HepG2 (cell line): ENCODE data around the gene RRN3. TPM values are rescaled to one million over a fixed set of nuclear protein-coding genes. Genes with fewer than 3 reads are reported as not detected.

Experiments used
- ATAC-seq: fragments of 200-7000 bp; cut with Tn5 transposase; 3 replicates; pipeline ENCODE4 v1.9.1; 2020; ENCODE audit warnings: mild to moderate bottlenecking, moderate library complexity
- BruUV-seq: library from RNA; stranded (reverse); fragments of 400-500 nt; replicated peaks from 2 replicates; lab custom pipeline; 2021; lab: Mats Ljungman, UMichigan
- CTCF ChIA-PET: fragments of 300-600 bp; formaldehyde crosslinking; extraction: SDS; loops from one replicate; lab custom pipeline; 2021; ENCODE audit warnings: low total read pairs, inconsistent platforms, low intra/inter-chr PET ratio; lab: Yijun Ruan, JAX
- POLR2A ChIA-PET: fragments of 350-600 bp; sonication (Branson Sonifier 250); formaldehyde crosslinking; loops from one replicate; lab custom pipeline; 2020; ENCODE audit warnings: antibody characterized with exemption, inconsistent platforms; lab: Yijun Ruan, JAX
- DNase-seq: peaks from one replicate; pipeline ENCODE4 v3.0.0-alpha.2; 2015; ENCODE audit warnings: low spot score
- FAIRE-seq: peaks from 3 replicates; lab custom pipeline; 2011; peaks lifted over from hg19 to GRCh38; lab: Jason Lieb, UNC
- H2AFZ ChIP-seq: one replicate; pipeline ENCODE4 v1.6.1; 2011; ENCODE audit warnings: low read length, inconsistent platforms
- H3K27ac ChIP-seq: fragments of 300-600 bp; 3 replicates; pipeline ENCODE4 v1.8.0; 2011; ENCODE audit warnings: mixed run types, mild to moderate bottlenecking, mixed read lengths, low read length, inconsistent platforms; ENCODE audit not compliant: insufficient read depth; ENCODE audit errors: extremely low read length
- H3K27me3 ChIP-seq, 2 experiments: fragments of 200-600 bp in 1 of 2; 2 replicates in 1 of 2; 3 replicates in 1 of 2; pipeline versions ENCODE4 v1.6.0 to v1.8.0; 2011; ENCODE audit warnings: low read length in 2 of 2, mild to moderate bottlenecking in 2 of 2, moderate library complexity in 2 of 2, inconsistent platforms in 1 of 2; ENCODE audit not compliant: insufficient read depth in 2 of 2, control insufficient read depth in 1 of 2
- H3K36me3 ChIP-seq, 2 experiments: fragments of 200-600 bp in 1 of 2; replicated peaks in 1 of 2; 2 replicates in 1 of 2; 3 replicates in 1 of 2; pipeline versions ENCODE4 v1.5.1 to v1.8.0; 2011; ENCODE audit warnings: low read length in 2 of 2, inconsistent platforms in 1 of 2; ENCODE audit not compliant: insufficient read depth in 2 of 2, control insufficient read depth in 1 of 2
- H3K4me1 ChIP-seq: 2 replicates; pipeline ENCODE4 v1.5.1; 2012; ENCODE audit warnings: low read length, inconsistent platforms; ENCODE audit not compliant: insufficient read depth
- H3K4me2 ChIP-seq: 2 replicates; pipeline ENCODE4 v1.6.0; 2011; ENCODE audit warnings: low read depth, low read length, inconsistent platforms
- H3K4me3 ChIP-seq, 3 experiments: fragments of 200-600 bp in 1 of 3; sonication (generic), shearing (Covaris generic) in 1 of 3; replicated peaks in 1 of 3; 2 replicates each; pipeline ENCODE4 v1.5.1; 2011 to 2016; ENCODE audit warnings: low read length in 3 of 3, inconsistent platforms in 2 of 3, low read depth in 2 of 3, mild to moderate bottlenecking in 2 of 3, control low read depth in 1 of 3, mixed read lengths in 1 of 3; ENCODE audit not compliant: insufficient read depth in 1 of 3
- H3K79me2 ChIP-seq: one replicate; pipeline ENCODE4 v1.6.1; 2011; ENCODE audit warnings: low read length, inconsistent platforms; ENCODE audit not compliant: insufficient read depth
- H3K9ac ChIP-seq: 2 replicates; pipeline ENCODE4 v1.6.0; 2011; ENCODE audit warnings: mild to moderate bottlenecking, low read depth, low read length, inconsistent platforms; ENCODE audit not compliant: insufficient read depth
- H3K9me3 ChIP-seq: 2 replicates; pipeline ENCODE4 v1.5.1; 2012; ENCODE audit warnings: mild to moderate bottlenecking, low read length
- H4K20me1 ChIP-seq: 2 replicates; pipeline ENCODE4 v1.6.0; 2011; ENCODE audit warnings: inconsistent platforms, mild to moderate bottlenecking, low read length, moderate library complexity; ENCODE audit not compliant: insufficient read depth
- KDM6A ChIP-seq: IDR thresholded peaks from 2 replicates; pipeline ENCODE4 v1.6.1; 2016; ENCODE audit warnings: low read depth
- MED1 ChIP-seq: sonication (generic); formaldehyde crosslinking; IDR thresholded peaks from 2 replicates; pipeline ENCODE4 v1.4.0; 2020; ENCODE audit warnings: missing genetic modification reagents
- PPARG ChIP-seq: conservative IDR thresholded peaks from 2 replicates; pipeline ENCODE4 v1.6.1; 2016; ENCODE audit warnings: missing biosample characterization, missing genetic modification reagents
- RBAK ChIP-seq: sonication (generic); formaldehyde crosslinking; IDR thresholded peaks from 2 replicates; pipeline ENCODE4 v1.5.1; 2020; ENCODE audit warnings: mild to moderate bottlenecking, missing genetic modification reagents
- RBFOX2 ChIP-seq: fragments of 200-400 bp; formaldehyde crosslinking; IDR thresholded peaks from 2 replicates; pipeline ENCODE4 v1.6.1; 2017; ENCODE audit warnings: low read depth, mild to moderate bottlenecking, low read length
- RBM22 ChIP-seq: fragments of 200-400 bp; formaldehyde crosslinking; optimal IDR thresholded peaks from 2 replicates; pipeline ENCODE3; 2017; ENCODE audit warnings: mild to moderate bottlenecking, low read length, moderate library complexity
- ZBTB43 ChIP-seq: sonication (generic); formaldehyde crosslinking; conservative IDR thresholded peaks from 2 replicates; pipeline ENCODE4 v1.4.0; 2020; ENCODE audit warnings: missing genetic modification reagents
- ZFP36L2 ChIP-seq: sonication (generic); formaldehyde crosslinking; IDR thresholded peaks from 2 replicates; pipeline ENCODE4 v1.4.0; 2020; ENCODE audit warnings: missing genetic modification reagents
- ZNF546 ChIP-seq: sonication (generic); formaldehyde crosslinking; conservative IDR thresholded peaks from 2 replicates; pipeline ENCODE4 v1.8.1; 2023; ENCODE audit warnings: mild to moderate bottlenecking, missing genetic modification reagents
- ZNF678 ChIP-seq: sonication (generic); formaldehyde crosslinking; IDR thresholded peaks from 2 replicates; pipeline ENCODE4 v1.4.0; 2020; ENCODE audit warnings: mild to moderate bottlenecking, missing genetic modification reagents
- ZNF768 ChIP-seq: sonication (generic); formaldehyde crosslinking; IDR thresholded peaks from 2 replicates; pipeline ENCODE4 v1.4.0; 2020; ENCODE audit warnings: missing genetic modification reagents
- WGBS: methylation state at CpG from one replicate; pipeline ENCODE4 v1.1.6; 2017; ENCODE audit warnings: low lambda C conversion rate; 5-methylcytosine and 5-hydroxymethylcytosine counted together
- in situ Hi-C: cut with HindIII; loops from 2 replicates; pipeline ENCODE4 v1.10.0; 2017; ENCODE audit warnings: low pct_unique_long_range_greater_than_20kb; ENCODE audit not compliant: extremely low pct_ligation_motif_present
- intact Hi-C: fragments of 100-400 bp; cut with micrococcal nuclease; formaldehyde crosslinking; loops from one replicate; pipeline ENCODE4 v1.10.0; 2022; ENCODE audit not compliant: unreplicated experiment
- polyA plus RNA-seq, 8 experiments: library from polyadenylated mRNA; depleted of rRNA in 3 of 8; stranded (reverse) in 7 of 8; unstranded in 1 of 8; fragments of >200 nt; fragmentation: Illumina TruSeq in 4 of 8; extraction: Trizol in 4 of 8; gene quantifications; 2 replicates each; pipeline versions ENCODE4 v1.2.1 to v1.2.3, GENCODE V29; 2011 to 2016; ENCODE audit warnings: low read depth in 4 of 8, missing spikeins in 1 of 8, mixed read lengths in 1 of 8; ENCODE audit not compliant: insufficient read depth in 1 of 8
- total RNA-seq, 5 experiments: library from RNA; depleted of rRNA; stranded (reverse); fragments of >200 nt; fragmentation: Illumina TruSeq; extraction: Trizol; gene quantifications; 2 replicates each; pipeline ENCODE4 v1.2.3, GENCODE V29; 2016; ENCODE audit warnings: low read depth in 1 of 5
- TF ChIP-seq, protein P1 (sequence below): sonication (generic); formaldehyde crosslinking; IDR thresholded peaks from 2 replicates; pipeline ENCODE4 v1.8.0; 2022; ENCODE audit warnings: mild to moderate bottlenecking, missing genetic modification reagents, moderate library complexity

RRN3 gene
- total and polyA plus RNA-seq, 2 of the 13 experiments (the other 11 are each of a cell fraction or from before 2014, with no cell fraction given), result 45.8 to 67.0 TPM

DNA sequence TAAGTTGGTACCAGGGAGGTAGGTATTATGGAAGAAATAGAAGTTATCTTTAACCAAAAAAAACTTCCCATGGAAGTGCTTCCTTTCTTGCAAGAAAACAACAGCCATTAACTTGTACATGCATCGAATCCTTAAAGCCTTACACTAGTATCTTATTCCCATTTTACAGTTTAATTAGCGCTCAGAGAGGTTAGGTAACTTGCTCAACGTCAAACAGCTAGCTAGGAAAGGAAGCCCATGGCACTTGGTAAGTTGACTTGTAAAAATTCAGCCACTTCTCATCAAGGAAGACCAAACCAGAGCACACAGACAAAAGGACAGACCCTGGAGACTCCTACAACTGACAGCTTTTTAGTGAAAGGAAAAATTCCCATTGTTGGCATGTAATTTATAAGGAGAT, 34.7 kb downstream of the RRN3 start:
- no peak overlapping the region for H3K4me2 ChIP-seq

More for the DNA sequence above, 34.7 kb downstream of the RRN3 start:
- ATAC-seq (no peak), DNase-seq (no peak), FAIRE-seq (no peak)
- TF ChIP-seq ZNF768 (CRISPR knock-in tag) (peak; percentile 62; the same call in 1 of the 2 replicates), PPARG (CRISPR knock-in tag) (no peak), MED1 (no peak), ZNF678 (no peak), ZBTB43 (CRISPR knock-in tag) (no peak), RBFOX2 (peak; percentile 42; the same call in 1 of the 2 replicates), RBM22 (peak; percentile 65), KDM6A (no peak), ZNF546 (CRISPR knock-in tag) (no peak), ZFP36L2 (no peak), RBAK (CRISPR knock-in tag) (no peak)
- TF ChIP-seq, protein P1, sequence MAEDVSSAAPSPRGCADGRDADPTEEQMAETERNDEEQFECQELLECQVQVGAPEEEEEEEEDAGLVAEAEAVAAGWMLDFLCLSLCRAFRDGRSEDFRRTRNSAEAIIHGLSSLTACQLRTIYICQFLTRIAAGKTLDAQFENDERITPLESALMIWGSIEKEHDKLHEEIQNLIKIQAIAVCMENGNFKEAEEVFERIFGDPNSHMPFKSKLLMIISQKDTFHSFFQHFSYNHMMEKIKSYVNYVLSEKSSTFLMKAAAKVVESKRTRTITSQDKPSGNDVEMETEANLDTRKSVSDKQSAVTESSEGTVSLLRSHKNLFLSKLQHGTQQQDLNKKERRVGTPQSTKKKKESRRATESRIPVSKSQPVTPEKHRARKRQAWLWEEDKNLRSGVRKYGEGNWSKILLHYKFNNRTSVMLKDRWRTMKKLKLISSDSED (CRISPR knock-in tag), result no peak
- H3K36me3 ChIP-seq, result peaks cover 25 to 51% of the 10 kb centered on the region in 2 experiments
- no peaks in the 10 kb centered on the region; a peak in 1 of 5 replicates for H3K27me3 ChIP-seq
- intact Hi-C loops, result no loop called here
- CTCF ChIA-PET, result no interaction called here
- H3K9me3 ChIP-seq, result no peaks in the 10 kb centered on the region
- H3K9ac ChIP-seq, result no peak overlapping the region
- no peaks in the 10 kb centered on the region for H4K20me1 ChIP-seq
- H2AFZ ChIP-seq, result no peak overlapping the region
- peaks cover 36% of the 10 kb centered on the region for H3K4me1 ChIP-seq
- in situ Hi-C loops, result loop anchor here (25.0 kb wide), 1 partner anchor 172 kb away; no protein-coding TSS in a partner anchor
- BruUV-seq, result no TSS peak
- no peak overlapping the region for H3K4me3 ChIP-seq
- WGBS, result 97% methylated on average over 3 of the region's 3 CpGs
- H3K79me2 ChIP-seq, result peaks cover 12% of the 10 kb centered on the region
- POLR2A ChIA-PET, result interaction anchor here (3.2 kb wide), 1 partner anchor 35 kb away, joined by 17 read pairs; the partner anchor contains the start of gene RRN3
- H3K27ac ChIP-seq, result no peak overlapping the region
